Stomach (tissue), 4 donors: ENCODE measurements around the gene TMEM130.

Source experiments
- POLR2AphosphoS5 ChIP-seq, 3 donors: sonication (generic); formaldehyde crosslinking; IDR thresholded peaks; one replicate each; pipeline ENCODE4 v1.6.1; 2016; ENCODE audit warnings: antibody characterized with exemption in 3 of 3
- TF ChIP-seq, protein P1 (sequence below), 7 experiments: fragments of 450-650 bp in 4 of 7; fragments of 200-600 bp in 3 of 7; sonication (generic) in 3 of 7; IDR thresholded peaks; one replicate each; pipeline ENCODE4 v1.5.1; 2016 to 2019; ENCODE audit warnings: antibody characterized with exemption in 7 of 7, control low read depth in 2 of 7, mild to moderate bottlenecking in 1 of 7

DNA sequence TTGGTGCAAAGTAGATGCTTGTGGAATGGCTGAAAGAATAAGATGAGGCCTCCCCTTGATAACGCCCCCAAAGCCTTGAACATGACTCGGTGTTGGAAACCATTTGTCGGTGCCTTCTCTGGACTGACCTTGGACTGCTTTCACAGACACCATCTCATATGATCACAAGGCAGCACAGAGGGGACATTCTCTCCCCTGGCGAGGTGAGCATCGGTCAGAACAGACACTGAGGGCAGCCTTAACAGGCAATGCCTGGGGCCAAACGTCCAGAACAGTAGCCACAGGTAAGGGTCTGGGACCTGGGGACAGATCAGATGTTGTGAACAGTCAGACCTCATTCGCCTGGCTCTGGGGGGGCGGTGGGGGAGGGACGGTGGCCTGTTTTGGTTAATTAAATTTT lies 5.7 kb upstream of the TMEM130 start:
- TF ChIP-seq, protein P1, sequence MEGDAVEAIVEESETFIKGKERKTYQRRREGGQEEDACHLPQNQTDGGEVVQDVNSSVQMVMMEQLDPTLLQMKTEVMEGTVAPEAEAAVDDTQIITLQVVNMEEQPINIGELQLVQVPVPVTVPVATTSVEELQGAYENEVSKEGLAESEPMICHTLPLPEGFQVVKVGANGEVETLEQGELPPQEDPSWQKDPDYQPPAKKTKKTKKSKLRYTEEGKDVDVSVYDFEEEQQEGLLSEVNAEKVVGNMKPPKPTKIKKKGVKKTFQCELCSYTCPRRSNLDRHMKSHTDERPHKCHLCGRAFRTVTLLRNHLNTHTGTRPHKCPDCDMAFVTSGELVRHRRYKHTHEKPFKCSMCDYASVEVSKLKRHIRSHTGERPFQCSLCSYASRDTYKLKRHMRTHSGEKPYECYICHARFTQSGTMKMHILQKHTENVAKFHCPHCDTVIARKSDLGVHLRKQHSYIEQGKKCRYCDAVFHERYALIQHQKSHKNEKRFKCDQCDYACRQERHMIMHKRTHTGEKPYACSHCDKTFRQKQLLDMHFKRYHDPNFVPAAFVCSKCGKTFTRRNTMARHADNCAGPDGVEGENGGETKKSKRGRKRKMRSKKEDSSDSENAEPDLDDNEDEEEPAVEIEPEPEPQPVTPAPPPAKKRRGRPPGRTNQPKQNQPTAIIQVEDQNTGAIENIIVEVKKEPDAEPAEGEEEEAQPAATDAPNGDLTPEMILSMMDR (IDR thresholded peaks at IDR 0.05) = no peak
- no peak for TF ChIP-seq POLR2AphosphoS5 (IDR thresholded peaks at IDR 0.05)
